BLaER1 (cell line): Measurements from ENCODE around the gene TARS3.

Experiments used
- H3K27ac ChIP-seq: shearing (Covaris generic); formaldehyde crosslinking; 2 replicates; pipeline ENCODE4 v1.8.1; 2022
- H3K27me3 ChIP-seq: shearing (Covaris generic); formaldehyde crosslinking; 2 replicates; pipeline ENCODE4 v1.8.1; 2022
- H3K36me3 ChIP-seq: shearing (Covaris generic); formaldehyde crosslinking; 2 replicates; pipeline ENCODE4 v1.8.1; 2022
- H3K4me1 ChIP-seq: shearing (Covaris generic); formaldehyde crosslinking; 2 replicates; pipeline ENCODE4 v1.8.1; 2022
- H3K4me2 ChIP-seq: shearing (Covaris generic); formaldehyde crosslinking; 2 replicates; pipeline ENCODE4 v1.8.1; 2022
- H3K4me3 ChIP-seq: shearing (Covaris generic); formaldehyde crosslinking; 2 replicates; pipeline ENCODE4 v1.8.1; 2022
- H3K9ac ChIP-seq: shearing (Covaris generic); formaldehyde crosslinking; 2 replicates; pipeline ENCODE4 v1.8.1; 2022
- H3K9me3 ChIP-seq: shearing (Covaris generic); formaldehyde crosslinking; 2 replicates; pipeline ENCODE4 v1.8.1; 2022
- H4K20me1 ChIP-seq: shearing (Covaris generic); formaldehyde crosslinking; 2 replicates; pipeline ENCODE4 v1.8.1; 2022
- Cebpa-rat ChIP-seq: shearing (Covaris generic); IDR thresholded peaks from 2 replicates; pipeline ENCODE4 v1.8.1; 2022

TARS3 gene

GRCh38 chr15:101684384-101684783 is 39.9 kb downstream of the TARS3 start:
- Histone ChIP-seq H3K4me2 (no peak overlapping the region), H3K4me3 (no peak overlapping the region), H3K36me3 (peaks cover 36% of the 10 kb centered on the region), H3K27me3 (no peaks in the 10 kb centered on the region), H3K4me1 (no peaks in the 10 kb centered on the region), H3K9ac (no peak overlapping the region), H4K20me1 (no peaks in the 10 kb centered on the region), H3K27ac (no peak overlapping the region), H3K9me3 (no peaks in the 10 kb centered on the region)
- TF ChIP-seq Cebpa-rat: no peak

GRCh38 chr15:101679806-101680205 is 44.5 kb downstream of the TARS3 start:
- no peak overlapping the region for H3K4me3 ChIP-seq
- peaks cover 31% of the 10 kb centered on the region for H3K36me3 ChIP-seq
- H3K27ac ChIP-seq: no peak overlapping the region
- H4K20me1 ChIP-seq: no peaks in the 10 kb centered on the region
- no peaks in the 10 kb centered on the region for H3K27me3 ChIP-seq
- no peaks in the 10 kb centered on the region for H3K9me3 ChIP-seq
- no peak for TF ChIP-seq Cebpa-rat
- H3K4me1 ChIP-seq: no peaks in the 10 kb centered on the region
- no peak overlapping the region for H3K9ac ChIP-seq
- no peak overlapping the region for H3K4me2 ChIP-seq

- Histone ChIP-seq H3K4me2 (no peak overlapping the region), H3K9ac (no peak overlapping the region), H4K20me1 (no peaks in the 10 kb centered on the region), H3K36me3 (peaks cover 46% of the 10 kb centered on the region), H3K4me1 (peaks cover 11% of the 10 kb centered on the region), H3K9me3 (no peaks in the 10 kb centered on the region), H3K27ac (no peak overlapping the region), H3K4me3 (no peak overlapping the region), H3K27me3 (no peaks in the 10 kb centered on the region)
- no peak for TF ChIP-seq Cebpa-rat
Observed at GRCh38 chr15:101676921-101677329, 47.3 kb downstream of the TARS3 start.

- Histone ChIP-seq H4K20me1 (no peaks in the 10 kb centered on the region), H3K36me3 (peaks cover 47% of the 10 kb centered on the region), H3K4me3 (no peak overlapping the region), H3K4me2 (no peak overlapping the region), H3K27ac (no peak overlapping the region), H3K9ac (no peak overlapping the region), H3K9me3 (no peaks in the 10 kb centered on the region), H3K4me1 (peaks cover 11% of the 10 kb centered on the region), H3K27me3 (no peaks in the 10 kb centered on the region)
- TF ChIP-seq Cebpa-rat: no peak
Observed at GRCh38 chr15:101675796-101676582, 48.3 kb downstream of the TARS3 start.

- no peak overlapping the region for H3K27ac ChIP-seq
- no peak for TF ChIP-seq Cebpa-rat
- H3K4me2 ChIP-seq: no peak overlapping the region
- H3K4me3 ChIP-seq: no peak overlapping the region
- H3K36me3 ChIP-seq: peaks cover 53% of the 10 kb centered on the region
- H3K9me3 ChIP-seq: no peaks in the 10 kb centered on the region
- no peaks in the 10 kb centered on the region for H3K27me3 ChIP-seq
- no peaks in the 10 kb centered on the region for H4K20me1 ChIP-seq
- H3K9ac ChIP-seq: no peak overlapping the region
- H3K4me1 ChIP-seq: peaks cover 11% of the 10 kb centered on the region
Observed at GRCh38 chr15:101675015-101675414, 49.3 kb downstream of the TARS3 start.

GRCh38 chr15:101672298-101672697 is 52.0 kb downstream of the TARS3 start:
- Histone ChIP-seq H3K4me2 (no peak overlapping the region), H3K4me1 (peaks cover 11% of the 10 kb centered on the region), H3K36me3 (peaks cover 58% of the 10 kb centered on the region), H3K9me3 (peaks cover 8% of the 10 kb centered on the region), H4K20me1 (no peaks in the 10 kb centered on the region), H3K9ac (no peak overlapping the region), H3K27me3 (no peaks in the 10 kb centered on the region), H3K4me3 (no peak overlapping the region), H3K27ac (no peak overlapping the region)
- TF ChIP-seq Cebpa-rat: no peak

- H3K27me3 ChIP-seq: no peaks in the 10 kb centered on the region
- no peak for TF ChIP-seq Cebpa-rat
- peaks cover 57% of the 10 kb centered on the region for H3K36me3 ChIP-seq
- no peaks in the 10 kb centered on the region for H4K20me1 ChIP-seq
- no peak overlapping the region for H3K4me2 ChIP-seq
- H3K4me3 ChIP-seq: no peak overlapping the region
- H3K9ac ChIP-seq: no peak overlapping the region
- H3K4me1 ChIP-seq: peaks cover 11% of the 10 kb centered on the region
- H3K27ac ChIP-seq: no peak overlapping the region
- peaks cover 20% of the 10 kb centered on the region for H3K9me3 ChIP-seq
Observed at GRCh38 chr15:101669744-101670143, 54.5 kb downstream of the TARS3 start.

- H3K27me3 ChIP-seq: no peaks in the 10 kb centered on the region
- no peak overlapping the region for H3K9ac ChIP-seq
- H3K4me2 ChIP-seq: no peak overlapping the region
- no peaks in the 10 kb centered on the region for H3K4me1 ChIP-seq
- H3K4me3 ChIP-seq: no peak overlapping the region
- no peak for TF ChIP-seq Cebpa-rat
- H4K20me1 ChIP-seq: no peaks in the 10 kb centered on the region
- no peak overlapping the region for H3K27ac ChIP-seq
- H3K9me3 ChIP-seq: peaks cover 20% of the 10 kb centered on the region
- H3K36me3 ChIP-seq: peaks cover 38% of the 10 kb centered on the region
Observed at GRCh38 chr15:101667881-101668280, 56.4 kb downstream of the TARS3 start.

- TF ChIP-seq Cebpa-rat: no peak
- no peak overlapping the region for H3K9ac ChIP-seq
- peaks cover 24% of the 10 kb centered on the region for H3K36me3 ChIP-seq
- no peaks in the 10 kb centered on the region for H3K27me3 ChIP-seq
- no peak overlapping the region for H3K4me2 ChIP-seq
- H4K20me1 ChIP-seq: no peaks in the 10 kb centered on the region
- H3K4me1 ChIP-seq: no peaks in the 10 kb centered on the region
- no peak overlapping the region for H3K27ac ChIP-seq
- peaks cover 20% of the 10 kb centered on the region for H3K9me3 ChIP-seq
- no peak overlapping the region for H3K4me3 ChIP-seq
Observed at GRCh38 chr15:101664303-101664913, 59.9 kb downstream of the TARS3 start.

GRCh38 chr15:101662203-101662602 is 62.1 kb downstream of the TARS3 start:
- Histone ChIP-seq H3K27ac (no peak overlapping the region), H3K27me3 (no peaks in the 10 kb centered on the region), H3K4me2 (no peak overlapping the region), H3K9me3 (peaks cover 10% of the 10 kb centered on the region), H3K4me3 (no peak overlapping the region), H3K4me1 (no peaks in the 10 kb centered on the region), H4K20me1 (no peaks in the 10 kb centered on the region), H3K9ac (no peak overlapping the region), H3K36me3 (peaks cover 13% of the 10 kb centered on the region)
- no peak for TF ChIP-seq Cebpa-rat
